Activated naive CD4-positive, alpha-beta T cell treated with anti-CD3 and anti-CD28 coated beads for 36 hours (primary cell): ENCODE measurements around the gene TMEM165. TPM values are rescaled to one million over a fixed set of nuclear protein-coding genes. Genes with fewer than 3 reads are reported as not detected.

Experiments used
- total RNA-seq, 2 experiments: library from RNA; stranded (reverse); gene quantifications; one replicate each; pipeline ENCODE4 v1.2.3, GENCODE V29; 2021

TMEM165 gene
- total RNA-seq, 2 experiments from 2014 or later: 39.1 to 40.6 TPM

Other genes starting within 250 kb of the TMEM165 start
- 10 to 100 TPM; 21.7 to 22.3 TPM for gene SRD5A3, start 49.7 kb upstream of the TMEM165 start, total RNA-seq
- 1 to 10 TPM; 8.1 to 8.5 TPM for gene CLOCK, start 151.0 kb downstream of the TMEM165 start, total RNA-seq
- not detected for gene PDCL2, start 196.3 kb downstream of the TMEM165 start, total RNA-seq
- gene NMU, start 240.3 kb downstream of the TMEM165 start, total RNA-seq: not detected